KMS-11 (cell line): ENCODE data around the gene SAMD4B.

Experiments
- H2AFZ ChIP-seq: fragments of 200-600 bp; sonication (generic); 2 replicates; pipeline ENCODE4 v1.6.1; 2016; ENCODE audit warnings: antibody characterized with exemption, mixed run types, low read depth
- H3K27ac ChIP-seq: fragments of 200-600 bp; sonication (generic); 2 replicates; pipeline ENCODE4 v1.6.1; 2016; ENCODE audit warnings: mild to moderate bottlenecking, mixed run types
- H3K27me3 ChIP-seq: fragments of 200-600 bp; sonication (generic); 2 replicates; pipeline ENCODE4 v1.6.1; 2017; ENCODE audit warnings: mild to moderate bottlenecking, low read depth, mixed run types, moderate library complexity; ENCODE audit not compliant: insufficient read depth
- H3K36me3 ChIP-seq: fragments of 200-600 bp; sonication (generic); 2 replicates; pipeline ENCODE4 v1.6.1; 2017; ENCODE audit warnings: mild to moderate bottlenecking, mixed run types; ENCODE audit not compliant: insufficient read depth
- H3K4me1 ChIP-seq: fragments of 200-600 bp; sonication (generic); 2 replicates; pipeline ENCODE4 v1.6.1; 2016; ENCODE audit warnings: mild to moderate bottlenecking, low read depth, mixed run types; ENCODE audit not compliant: poor library complexity, severe bottlenecking
- H3K4me2 ChIP-seq: fragments of 200-600 bp; sonication (generic); 2 replicates; pipeline ENCODE4 v1.7.0; 2016; ENCODE audit warnings: mild to moderate bottlenecking, mixed run types
- H3K4me3 ChIP-seq: fragments of 200-600 bp; sonication (generic); IDR thresholded peaks from 2 replicates; pipeline ENCODE4 v1.6.1; 2017; ENCODE audit warnings: low read depth, low read length, mixed read lengths; ENCODE audit not compliant: insufficient read depth
- H3K79me2 ChIP-seq: fragments of 200-600 bp; sonication (generic); 2 replicates; pipeline ENCODE4 v1.6.1; 2016; ENCODE audit warnings: low read depth, mixed run types; ENCODE audit not compliant: insufficient read depth
- H3K9ac ChIP-seq: fragments of 200-600 bp; sonication (generic); 2 replicates; pipeline ENCODE4 v1.6.1; 2016; ENCODE audit warnings: mild to moderate bottlenecking, mixed run types
- H4K20me1 ChIP-seq: fragments of 200-600 bp; sonication (generic); 2 replicates; pipeline ENCODE4 v1.6.1; 2016; ENCODE audit warnings: mild to moderate bottlenecking, mixed run types; ENCODE audit not compliant: insufficient read depth
- TF ChIP-seq, protein P1 (sequence below): fragments of 200-600 bp; sonication (generic); conservative IDR thresholded peaks from 2 replicates; pipeline ENCODE4 v1.6.1; 2017; ENCODE audit warnings: low read depth, mild to moderate bottlenecking, antibody characterized with exemption, low read length, moderate library complexity, mixed read lengths

The SAMD4B gene

DNA sequence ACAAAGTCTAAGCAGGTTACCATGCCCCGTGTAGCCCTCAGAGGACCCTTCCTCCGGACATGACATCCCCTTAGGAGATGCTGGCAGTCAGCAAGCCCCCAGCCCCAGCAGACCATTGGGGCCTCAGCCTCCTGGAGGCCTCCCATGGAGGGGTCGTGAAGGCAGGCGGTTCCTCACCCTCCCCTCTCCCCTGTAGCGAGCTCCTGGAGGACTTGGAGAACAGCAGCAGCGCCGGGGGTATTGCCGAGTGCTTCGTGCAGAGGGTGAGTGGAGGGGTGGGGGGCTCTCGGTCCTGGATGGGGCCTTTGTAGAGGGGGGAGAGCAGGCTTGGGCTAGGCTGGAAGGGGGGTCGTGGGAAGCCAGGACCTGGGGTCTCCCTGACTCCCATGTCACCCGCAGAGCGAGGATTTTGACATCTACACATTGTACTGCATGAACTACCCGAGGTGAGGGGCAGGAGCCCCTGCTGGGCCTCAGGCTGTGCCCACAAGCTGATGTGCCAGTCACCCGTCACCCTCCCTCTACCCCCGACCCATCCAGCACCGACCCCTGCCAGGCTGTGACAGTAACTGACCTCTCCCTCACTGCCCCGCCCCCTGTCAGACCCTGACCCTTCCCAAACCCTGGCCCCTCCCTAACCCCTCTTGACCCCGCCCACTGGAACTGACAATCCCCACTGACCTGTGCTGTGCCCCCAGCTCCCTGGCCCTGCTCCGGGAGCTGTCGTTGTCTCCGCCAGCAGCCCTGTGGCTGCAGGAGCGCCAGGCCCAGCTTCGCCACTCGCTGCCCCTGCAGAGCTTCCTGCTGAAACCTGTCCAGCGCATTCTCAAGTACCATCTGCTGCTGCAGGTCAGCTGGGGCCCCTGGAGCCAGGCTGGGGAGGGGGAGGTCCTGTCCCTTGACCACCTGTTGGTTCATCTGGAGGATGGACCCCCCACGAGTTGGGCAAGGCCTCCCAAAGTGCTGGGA, 74.2 kb downstream of the SAMD4B start:
- H3K36me3 ChIP-seq, result no peaks in the 10 kb centered on the region
- H3K4me3 ChIP-seq, result no peak overlapping the region
- H4K20me1 ChIP-seq, result no peaks in the 10 kb centered on the region
- no peaks in the 10 kb centered on the region for H3K79me2 ChIP-seq
- H3K4me2 ChIP-seq, result no peak overlapping the region
- H2AFZ ChIP-seq, result no peak overlapping the region
- no peaks in the 10 kb centered on the region for H3K27me3 ChIP-seq
- no peak overlapping the region for H3K27ac ChIP-seq
- peaks cover 3% of the 10 kb centered on the region for H3K4me1 ChIP-seq
- TF ChIP-seq, protein P1, sequence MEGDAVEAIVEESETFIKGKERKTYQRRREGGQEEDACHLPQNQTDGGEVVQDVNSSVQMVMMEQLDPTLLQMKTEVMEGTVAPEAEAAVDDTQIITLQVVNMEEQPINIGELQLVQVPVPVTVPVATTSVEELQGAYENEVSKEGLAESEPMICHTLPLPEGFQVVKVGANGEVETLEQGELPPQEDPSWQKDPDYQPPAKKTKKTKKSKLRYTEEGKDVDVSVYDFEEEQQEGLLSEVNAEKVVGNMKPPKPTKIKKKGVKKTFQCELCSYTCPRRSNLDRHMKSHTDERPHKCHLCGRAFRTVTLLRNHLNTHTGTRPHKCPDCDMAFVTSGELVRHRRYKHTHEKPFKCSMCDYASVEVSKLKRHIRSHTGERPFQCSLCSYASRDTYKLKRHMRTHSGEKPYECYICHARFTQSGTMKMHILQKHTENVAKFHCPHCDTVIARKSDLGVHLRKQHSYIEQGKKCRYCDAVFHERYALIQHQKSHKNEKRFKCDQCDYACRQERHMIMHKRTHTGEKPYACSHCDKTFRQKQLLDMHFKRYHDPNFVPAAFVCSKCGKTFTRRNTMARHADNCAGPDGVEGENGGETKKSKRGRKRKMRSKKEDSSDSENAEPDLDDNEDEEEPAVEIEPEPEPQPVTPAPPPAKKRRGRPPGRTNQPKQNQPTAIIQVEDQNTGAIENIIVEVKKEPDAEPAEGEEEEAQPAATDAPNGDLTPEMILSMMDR, result no peak
- no peak overlapping the region for H3K9ac ChIP-seq

DNA sequence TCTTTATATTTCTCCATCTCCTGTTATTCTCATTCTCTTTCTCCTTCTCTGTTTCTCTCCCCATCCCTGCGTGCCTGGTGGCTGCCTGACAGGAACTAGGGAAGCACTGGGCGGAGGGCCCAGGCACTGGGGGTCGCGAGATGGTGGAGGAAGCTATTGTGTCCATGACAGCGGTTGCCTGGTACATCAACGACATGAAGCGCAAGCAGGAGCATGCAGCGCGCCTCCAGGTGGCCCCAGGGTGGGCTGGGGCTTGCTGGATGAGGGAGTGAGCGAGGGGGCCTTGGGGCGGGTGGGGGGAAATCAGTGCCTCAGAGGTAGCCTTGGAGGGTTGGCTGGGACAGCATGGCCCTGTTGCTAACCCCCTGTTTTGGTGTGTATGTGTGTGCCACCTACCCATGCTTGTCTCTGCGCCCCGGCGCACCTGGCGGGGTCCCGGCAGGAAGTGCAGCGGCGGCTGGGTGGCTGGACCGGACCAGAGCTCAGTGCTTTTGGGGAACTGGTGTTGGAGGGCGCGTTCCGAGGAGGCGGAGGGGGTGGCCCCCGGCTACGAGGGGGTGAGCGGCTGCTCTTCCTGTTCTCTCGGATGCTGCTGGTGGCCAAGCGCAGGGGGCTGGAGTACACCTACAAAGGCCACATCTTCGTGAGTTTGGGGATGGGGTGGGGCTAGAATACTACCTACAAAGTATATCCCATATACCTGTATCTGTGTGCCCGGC, 75.4 kb downstream of the SAMD4B start:
- H3K4me3 ChIP-seq, result no peak overlapping the region
- TF ChIP-seq, protein P1, result no peak
- no peaks in the 10 kb centered on the region for H3K27me3 ChIP-seq
- no peak overlapping the region for H2AFZ ChIP-seq
- no peaks in the 10 kb centered on the region for H3K79me2 ChIP-seq
- no peak overlapping the region for H3K27ac ChIP-seq
- no peaks in the 10 kb centered on the region for H3K4me1 ChIP-seq
- H3K9ac ChIP-seq, result no peak overlapping the region
- no peaks in the 10 kb centered on the region for H3K36me3 ChIP-seq
- H3K4me2 ChIP-seq, result no peak overlapping the region
- H4K20me1 ChIP-seq, result no peaks in the 10 kb centered on the region

DNA sequence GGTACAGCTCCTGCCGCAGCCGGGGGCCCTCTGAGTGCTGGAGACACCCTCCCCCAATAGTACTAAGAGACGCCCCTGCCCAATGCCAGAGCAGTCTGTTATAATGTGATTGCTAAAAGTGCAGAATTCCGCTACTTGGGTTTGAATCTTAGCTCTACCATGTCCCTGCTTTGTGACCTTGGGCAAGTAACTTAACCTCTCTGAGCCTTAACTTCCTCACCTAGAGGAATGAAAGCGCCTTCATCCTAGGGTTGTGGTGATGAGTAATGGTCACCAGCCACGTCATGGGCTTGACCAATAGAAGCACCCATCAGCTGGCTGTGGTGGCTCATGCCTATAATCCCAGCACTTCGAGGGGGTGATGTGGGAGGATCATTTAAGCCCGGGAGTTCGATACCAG, 76.8 kb downstream of the SAMD4B start:
- H3K36me3 ChIP-seq, result no peaks in the 10 kb centered on the region
- H4K20me1 ChIP-seq, result no peaks in the 10 kb centered on the region
- H3K79me2 ChIP-seq, result no peaks in the 10 kb centered on the region
- TF ChIP-seq, protein P1, result no peak
- no peak overlapping the region for H3K27ac ChIP-seq
- H3K9ac ChIP-seq, result no peak overlapping the region
- no peaks in the 10 kb centered on the region for H3K27me3 ChIP-seq
- no peak overlapping the region for H2AFZ ChIP-seq
- H3K4me2 ChIP-seq, result no peak overlapping the region
- H3K4me1 ChIP-seq, result no peaks in the 10 kb centered on the region
- H3K4me3 ChIP-seq, result no peak overlapping the region

DNA sequence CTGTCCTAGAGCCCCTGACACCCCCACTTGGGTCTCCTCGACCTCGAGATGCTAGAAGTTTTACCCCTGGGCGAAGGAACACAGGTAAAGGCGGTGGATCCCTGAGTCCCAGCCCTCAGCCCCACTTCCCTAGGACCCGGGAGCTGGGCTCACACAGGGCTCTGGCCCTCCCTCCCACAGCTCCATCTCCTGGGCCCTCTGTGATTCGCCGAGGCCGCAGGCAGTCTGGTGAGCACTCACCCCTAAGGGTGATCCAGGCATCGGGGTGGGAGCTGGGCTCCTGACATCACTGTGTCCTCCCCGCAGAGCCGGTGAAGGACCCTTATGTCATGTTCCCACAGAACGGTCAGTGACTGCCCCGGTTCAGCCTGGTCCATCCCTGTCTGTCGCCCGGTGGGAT, 78.5 kb downstream of the SAMD4B start:
- no peaks in the 10 kb centered on the region for H3K4me1 ChIP-seq
- no peaks in the 10 kb centered on the region for H3K27me3 ChIP-seq
- no peak overlapping the region for H3K9ac ChIP-seq

More for the DNA sequence above, 78.5 kb downstream of the SAMD4B start:
- H4K20me1 ChIP-seq, result no peaks in the 10 kb centered on the region
- TF ChIP-seq, protein P1, result no peak
- no peak overlapping the region for H3K4me2 ChIP-seq
- no peak overlapping the region for H3K27ac ChIP-seq
- H3K36me3 ChIP-seq, result no peaks in the 10 kb centered on the region
- no peaks in the 10 kb centered on the region for H3K79me2 ChIP-seq
- H3K4me3 ChIP-seq, result no peak overlapping the region
- no peak overlapping the region for H2AFZ ChIP-seq
